HG03095 (cell line): Measurements from ENCODE around the gene PDK4.
"Not testable (repeated sequence)": the region's sequence is repeated elsewhere in the genome, so short reads cannot be mapped to it uniquely, and the experiment has no call there.

Source experiments
- ATAC-seq: cut with Tn5 transposase; IDR thresholded peaks from one replicate; pipeline ENCODE4 v1.9.1; 2021; ENCODE audit warnings: moderate library complexity; ENCODE audit not compliant: unreplicated experiment

Gene PDK4

DNA sequence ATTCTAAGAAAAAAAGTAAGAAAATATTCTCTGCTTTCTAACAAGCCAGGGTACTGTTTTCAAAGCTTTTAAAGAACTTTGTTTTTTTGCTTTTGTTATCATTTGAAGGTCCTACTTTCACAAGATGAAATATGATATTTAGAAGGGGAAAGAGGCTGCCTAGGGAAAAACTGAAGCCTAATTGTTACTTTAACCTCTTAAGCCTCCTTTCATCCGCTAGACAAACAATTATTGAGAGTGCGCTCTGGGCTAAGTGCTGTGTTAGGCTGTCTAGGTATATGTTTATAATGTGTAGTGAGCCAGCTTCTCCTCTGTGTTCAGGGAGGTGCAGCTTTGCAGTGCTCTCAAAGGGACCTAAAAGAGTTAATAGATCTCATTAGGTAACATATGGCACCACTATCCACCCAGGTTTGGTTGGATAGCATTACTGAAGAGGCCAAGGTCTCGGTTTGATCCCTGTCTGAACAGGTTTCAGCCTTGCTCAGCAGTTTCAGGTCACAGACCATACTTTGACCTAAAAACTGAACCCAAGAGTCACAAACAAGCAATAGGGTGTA is 17.9 kb downstream of the PDK4 start:
- ATAC-seq: no peak

DNA sequence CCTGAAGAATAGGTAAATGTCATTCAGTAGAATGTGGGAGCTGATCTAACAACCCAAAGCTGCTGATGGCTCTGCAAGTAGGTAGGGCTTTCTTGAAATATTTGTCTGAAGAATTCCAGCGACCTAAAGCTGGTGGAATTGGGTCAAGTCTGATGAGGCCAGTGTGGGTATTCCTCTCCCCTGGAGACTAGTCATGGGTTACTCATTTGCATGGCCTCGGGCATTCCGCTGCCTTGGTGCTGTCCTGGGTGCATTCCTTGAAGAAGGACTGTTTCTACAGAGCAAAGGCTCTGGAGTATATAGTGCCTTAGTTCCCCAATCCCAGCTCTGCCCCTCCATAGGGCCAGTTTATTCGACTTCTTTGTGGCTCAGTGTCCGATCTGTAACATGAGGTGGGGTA is 19.2 kb downstream of the PDK4 start:
- ATAC-seq: no peak

DNA sequence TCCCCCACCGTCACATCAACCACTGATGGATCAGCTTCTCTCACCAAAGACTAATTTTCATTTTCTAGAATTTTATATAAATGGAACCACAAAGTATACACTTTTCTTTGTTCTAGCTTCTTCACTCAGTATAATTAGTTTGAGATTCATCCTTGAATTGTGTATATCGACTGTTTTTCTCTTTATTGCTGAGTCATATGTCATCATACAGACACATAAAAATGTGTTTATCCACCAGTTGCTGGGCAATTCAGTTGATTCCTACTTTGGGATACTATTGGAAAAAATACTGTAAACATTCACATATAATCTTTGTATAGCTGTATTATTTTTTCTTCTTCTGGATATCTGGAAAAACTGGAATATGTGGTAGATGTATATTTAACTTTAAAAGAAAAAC is 26.6 kb downstream of the PDK4 start:
- ATAC-seq: no peak

DNA sequence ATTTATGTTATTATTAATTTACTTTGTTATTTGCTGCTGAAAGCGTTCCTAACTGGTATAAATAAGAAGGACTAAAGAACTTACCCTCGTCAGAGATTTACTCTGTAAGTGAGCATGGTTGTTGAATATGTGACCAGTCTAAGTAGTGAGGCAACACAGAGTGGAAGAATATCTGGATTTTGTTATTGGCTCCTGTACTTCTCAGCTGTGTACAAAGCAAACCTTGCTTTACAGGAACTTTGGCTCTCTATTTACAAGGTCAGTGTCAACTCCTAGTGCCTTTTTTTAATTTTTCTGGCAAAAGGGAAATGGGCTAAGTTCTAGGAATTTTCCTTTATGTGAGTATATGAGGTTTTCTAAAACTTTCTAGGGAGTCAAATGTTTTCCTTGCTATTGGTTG is 35.6 kb downstream of the PDK4 start:
- no peak for ATAC-seq

DNA sequence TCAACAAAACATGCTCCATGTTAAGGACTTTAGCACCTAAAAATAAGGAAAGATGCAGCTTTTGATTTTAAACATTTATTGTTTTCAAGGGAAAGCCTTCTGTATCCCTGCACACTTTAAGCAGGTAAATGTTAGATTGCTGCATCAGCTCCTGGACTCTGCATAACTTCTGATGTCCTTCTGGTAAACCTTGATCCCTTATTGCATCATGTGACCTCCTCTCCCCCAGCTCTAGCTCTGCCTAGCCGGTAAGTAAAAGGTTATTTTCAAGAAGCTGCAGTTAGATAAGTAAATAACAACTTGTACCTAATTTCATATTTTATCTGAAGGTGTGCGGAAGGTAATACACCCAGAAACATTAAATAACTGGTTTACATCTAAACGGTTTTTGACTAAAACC is 37.5 kb downstream of the PDK4 start:
- ATAC-seq: no peak

DNA sequence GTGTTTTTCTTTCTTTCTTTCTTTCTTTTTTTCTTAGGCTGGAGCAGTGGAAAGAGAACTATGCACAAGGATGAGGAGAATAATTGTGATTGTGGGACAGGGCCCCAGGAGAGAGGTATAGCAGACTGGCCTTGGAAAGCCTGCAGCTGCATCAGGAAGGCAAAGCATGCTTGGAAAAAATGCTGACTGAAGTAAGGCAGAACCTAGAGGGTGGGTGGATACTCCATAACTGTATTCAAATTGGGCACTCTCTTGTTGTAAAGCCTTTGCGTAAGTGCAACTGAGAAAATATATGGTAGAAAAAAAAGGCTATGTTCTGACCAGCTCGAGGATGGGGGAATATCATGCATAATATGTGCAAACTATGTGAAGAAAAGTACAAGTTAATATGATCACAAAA is 39.5 kb downstream of the PDK4 start:
- ATAC-seq: no peak

DNA sequence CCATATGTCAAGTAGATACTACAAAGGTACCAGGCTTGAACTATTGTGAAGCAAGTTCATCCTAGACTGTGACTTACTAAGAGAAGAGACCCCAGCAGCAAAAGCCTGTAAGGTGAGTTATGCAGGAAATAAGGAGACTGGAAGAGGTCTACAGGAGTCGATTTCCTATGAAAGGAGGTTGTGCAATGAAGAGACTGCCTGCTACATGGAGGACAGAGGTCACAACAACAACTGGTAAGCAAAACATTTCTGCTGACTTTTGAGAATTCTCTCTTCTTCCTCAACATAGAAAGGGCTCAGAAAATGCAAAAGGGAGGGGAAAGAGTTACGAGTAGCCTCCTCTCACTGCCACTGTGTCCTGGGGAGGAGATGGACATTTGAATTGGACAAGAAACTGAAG is 42.4 kb downstream of the PDK4 start:
- ATAC-seq: no peak

DNA sequence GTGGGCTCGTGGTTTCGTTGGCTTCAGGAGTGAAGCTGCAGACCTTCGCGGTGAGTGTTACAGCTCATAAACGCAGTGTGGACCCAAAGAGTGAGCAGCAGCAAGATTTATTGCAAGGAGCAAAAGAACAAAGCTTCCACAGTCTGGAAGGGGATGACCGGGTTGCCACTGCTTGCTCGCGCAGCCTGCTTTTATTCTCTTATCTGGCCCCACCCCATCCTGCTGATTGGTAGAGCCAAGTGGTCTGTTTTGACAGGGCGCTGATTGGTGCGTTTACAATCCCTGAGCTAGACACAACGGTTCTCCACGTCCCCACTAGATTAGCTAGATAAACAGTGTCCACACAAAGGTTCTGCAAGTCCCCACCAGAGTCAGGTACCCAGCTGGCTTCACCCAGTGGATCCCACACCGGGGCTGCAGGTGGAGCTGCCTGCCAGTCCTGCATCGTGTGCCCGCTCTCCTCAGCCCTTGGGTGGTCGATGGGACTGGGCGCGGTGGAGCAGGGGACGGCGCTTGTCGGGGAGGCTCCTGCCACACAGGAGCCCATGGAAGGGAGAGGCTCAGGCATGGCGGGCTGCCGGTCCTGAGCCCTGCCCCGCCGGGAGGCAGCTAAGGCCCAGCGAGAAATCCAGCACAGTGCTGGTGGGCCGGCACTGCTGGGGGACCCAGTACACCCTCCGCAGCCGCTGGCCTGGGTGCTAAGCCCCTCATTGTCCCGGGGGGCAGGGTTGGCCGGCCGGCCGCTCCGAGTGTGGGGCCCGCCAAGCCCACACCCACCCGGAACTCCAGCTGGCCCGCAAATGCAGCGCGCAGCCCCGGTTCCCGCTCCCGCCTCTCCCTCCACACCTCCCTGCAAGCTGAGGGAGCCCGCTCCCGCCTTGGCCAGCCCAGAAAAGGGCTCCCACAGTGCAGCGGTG is 44.0 kb downstream of the PDK4 start:
- ATAC-seq: not testable (repeated sequence)

DNA sequence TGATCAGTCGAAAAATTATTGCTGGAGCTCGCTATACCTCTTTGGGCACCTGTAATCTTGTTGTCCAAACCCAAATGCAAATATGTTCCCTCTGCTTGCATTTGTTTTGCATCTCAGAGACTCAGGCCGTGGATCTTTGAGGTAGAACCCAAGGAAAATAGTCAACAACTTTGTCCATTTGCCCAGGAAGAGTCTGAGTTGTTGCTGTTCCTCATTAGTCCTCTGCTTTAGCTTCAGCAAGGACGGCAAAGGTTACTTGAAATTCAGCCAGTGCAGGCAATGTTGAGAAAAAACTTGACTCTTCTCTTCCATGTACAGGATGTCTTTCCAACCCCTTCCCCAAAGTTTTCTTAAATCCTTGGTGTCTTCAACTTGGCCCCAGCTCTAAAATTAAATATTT is 45.8 kb downstream of the PDK4 start:
- ATAC-seq: no peak

DNA sequence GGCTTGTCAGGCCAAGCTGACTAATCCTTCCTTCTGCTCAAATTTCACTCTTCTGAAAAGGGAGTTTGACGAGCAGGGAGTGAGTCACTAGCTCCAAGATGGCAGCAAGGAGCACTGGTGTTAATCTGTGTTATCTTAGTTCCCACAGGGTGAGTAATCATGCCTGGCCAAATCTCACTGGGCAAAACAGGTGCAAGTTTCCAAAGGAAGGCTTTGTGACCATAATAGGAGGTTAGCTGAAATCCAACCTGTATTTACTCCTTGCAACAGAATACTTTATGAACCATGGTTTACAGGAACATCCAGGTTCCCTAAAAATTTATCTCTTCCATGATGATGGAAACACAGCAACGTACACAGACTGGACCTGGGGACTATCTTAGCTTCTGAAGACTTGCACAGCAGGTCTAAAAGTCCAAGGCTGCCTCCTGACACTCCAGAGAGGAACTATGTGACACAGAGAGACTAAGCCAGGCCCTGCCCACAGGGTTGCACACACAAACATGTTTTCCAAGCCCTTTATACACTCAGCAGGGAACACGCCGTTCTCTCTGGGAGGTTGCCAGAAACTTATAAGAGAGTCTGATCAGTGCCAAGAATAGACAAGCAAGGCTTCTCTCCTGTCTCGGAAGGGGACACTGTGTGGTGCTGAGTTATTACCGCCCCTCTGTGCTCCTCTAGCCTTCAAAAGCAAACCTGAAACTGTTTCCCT is 46.3 kb downstream of the PDK4 start:
- no peak for ATAC-seq

DNA sequence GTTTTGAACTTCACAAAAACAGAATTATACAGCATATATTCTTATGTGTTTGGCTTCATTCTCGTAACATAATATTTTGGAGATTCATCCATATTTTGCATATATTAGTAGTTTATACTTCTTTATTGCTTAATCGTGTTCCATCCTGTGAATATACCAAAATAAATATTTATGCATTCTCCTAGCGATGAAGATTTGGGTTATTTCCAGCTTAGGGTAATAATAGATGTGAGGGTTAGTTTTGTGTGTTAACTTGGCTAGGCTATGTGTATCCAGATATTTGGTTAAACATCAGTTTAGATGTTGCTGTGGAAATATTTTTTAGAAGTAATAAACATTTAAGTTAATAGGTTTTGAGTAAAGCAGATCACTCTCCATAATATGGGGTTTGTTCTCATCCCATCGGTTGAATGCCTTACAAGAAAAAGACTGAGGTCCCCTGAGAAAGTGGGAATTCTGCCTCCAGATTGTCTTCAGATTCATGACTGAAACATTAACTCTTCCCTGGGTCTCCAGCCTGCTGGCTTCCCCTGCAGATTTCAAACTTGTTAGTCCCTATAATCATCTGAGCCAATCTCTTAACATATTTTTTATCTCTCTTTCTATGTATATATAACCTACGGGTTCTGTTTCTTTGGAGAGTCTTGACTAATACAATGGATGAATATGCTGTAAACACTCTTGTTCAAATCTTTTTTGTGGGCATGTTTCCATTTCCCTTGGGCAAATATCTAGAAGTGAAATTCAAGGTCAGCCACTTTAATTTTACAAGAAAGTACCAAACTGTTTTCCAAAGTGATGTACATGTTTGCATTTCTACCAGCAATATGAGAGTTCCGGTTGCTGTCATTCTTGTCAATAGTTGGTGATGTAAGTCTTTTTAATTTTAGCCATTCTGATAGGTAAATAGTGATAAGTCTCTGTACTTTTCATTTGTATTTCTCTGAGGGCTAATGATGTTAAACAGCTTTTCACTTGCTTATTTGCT is 48.7 kb downstream of the PDK4 start:
- ATAC-seq: no peak

DNA sequence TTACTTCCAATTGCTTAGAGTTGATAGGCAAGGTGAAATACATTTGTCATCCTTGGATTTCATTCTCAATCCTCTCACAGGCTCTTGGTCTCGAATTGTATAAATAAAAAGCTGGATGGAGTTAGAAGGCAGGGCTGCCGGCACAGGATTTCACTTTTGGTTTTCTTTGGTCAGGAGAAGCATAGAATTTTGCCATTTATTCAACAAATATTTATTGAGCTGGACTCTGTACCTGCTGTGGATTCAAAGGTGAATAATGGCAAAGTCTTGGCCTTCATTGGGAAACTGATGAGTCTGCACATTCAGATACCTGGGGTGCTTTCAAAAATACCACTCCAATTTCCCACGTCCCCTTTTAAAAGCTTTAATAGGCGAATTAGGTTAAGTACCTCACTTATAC is 49.7 kb downstream of the PDK4 start:
- ATAC-seq: no peak

DNA sequence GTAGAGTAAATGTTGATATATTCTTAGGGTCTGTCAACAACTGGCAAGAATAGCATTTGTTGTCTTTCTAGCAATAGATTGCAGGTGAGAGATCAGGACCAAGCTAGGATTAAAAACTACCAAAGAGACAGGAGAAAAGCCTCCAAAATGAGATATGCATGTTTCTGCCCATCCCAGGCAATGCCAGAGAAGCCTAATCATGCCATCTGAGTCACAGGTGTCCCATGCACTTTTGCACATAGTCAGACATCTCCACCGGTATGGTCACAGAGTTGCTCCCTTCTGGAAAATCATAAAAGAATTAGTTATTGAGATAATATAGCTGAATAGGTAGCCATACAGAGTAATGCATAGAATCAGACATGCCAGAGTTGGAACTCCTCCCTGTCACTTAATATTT is 50.6 kb downstream of the PDK4 start:
- no peak for ATAC-seq

DNA sequence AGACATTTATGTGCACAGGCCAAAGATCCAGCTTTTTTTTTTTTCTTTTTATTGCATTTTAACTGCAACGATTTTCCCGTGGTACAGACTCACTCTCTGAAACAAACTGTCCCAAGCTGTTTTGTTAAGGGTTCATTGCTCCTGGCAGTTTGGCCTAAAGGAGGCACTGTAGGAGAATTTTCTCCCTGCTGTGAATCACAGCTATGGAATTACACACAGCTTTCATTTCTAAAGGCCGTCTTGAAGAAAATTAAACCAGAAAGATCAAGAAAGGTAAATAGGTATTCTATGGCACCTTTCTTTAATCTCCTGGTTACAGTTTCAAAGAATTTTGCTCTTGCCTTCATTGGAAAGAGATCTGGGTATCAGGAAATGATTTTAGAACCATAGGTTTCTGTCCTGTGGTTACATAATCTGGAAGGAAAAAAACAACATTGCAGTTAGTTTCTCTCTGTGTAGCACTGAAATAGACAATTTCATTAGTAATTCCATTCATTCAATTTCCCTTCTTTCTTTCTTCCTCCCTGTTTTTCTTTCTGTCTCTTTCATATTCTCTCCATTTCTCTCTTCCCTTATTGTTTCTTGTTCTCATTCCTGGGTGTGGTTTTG is 51.2 kb downstream of the PDK4 start:
- no peak for ATAC-seq

DNA sequence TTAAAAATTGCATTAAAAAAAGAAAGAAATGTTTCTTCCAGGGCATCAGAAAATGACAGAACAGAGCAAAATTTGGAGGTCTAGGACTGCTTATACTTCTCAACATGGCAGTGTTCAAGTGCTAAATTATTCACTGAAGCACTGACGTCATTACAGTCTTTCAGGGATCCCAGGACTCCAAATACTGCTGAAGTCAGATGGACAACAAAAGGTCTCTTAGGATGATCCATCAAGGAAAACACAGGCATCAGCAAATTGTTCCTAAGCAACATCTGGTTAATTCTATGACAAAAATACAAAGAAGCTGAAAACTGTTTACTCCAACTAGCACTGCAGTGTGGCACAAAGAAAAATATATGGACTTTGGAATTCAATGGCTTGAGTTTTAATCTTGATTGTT is 52.1 kb downstream of the PDK4 start:
- no peak for ATAC-seq

DNA sequence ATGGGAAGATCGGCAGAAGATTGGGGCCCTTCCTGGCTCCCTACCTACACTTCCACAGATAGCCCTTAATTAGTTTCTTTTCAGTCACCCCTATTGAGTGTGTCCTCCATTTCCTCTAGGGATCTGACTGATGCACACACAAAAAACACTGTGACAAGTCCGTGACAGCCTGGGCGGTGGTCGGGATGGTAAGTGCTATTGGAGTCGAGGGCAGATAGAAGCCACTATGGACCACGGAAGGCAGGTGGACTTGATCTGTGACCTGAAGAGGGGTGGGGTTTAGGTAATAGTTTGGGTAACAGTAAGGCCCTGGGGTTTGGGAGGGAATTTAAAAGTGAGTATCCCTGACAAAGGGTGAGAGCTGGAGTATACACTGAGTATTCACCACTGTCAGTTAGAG is 53.0 kb downstream of the PDK4 start:
- no peak for ATAC-seq

DNA sequence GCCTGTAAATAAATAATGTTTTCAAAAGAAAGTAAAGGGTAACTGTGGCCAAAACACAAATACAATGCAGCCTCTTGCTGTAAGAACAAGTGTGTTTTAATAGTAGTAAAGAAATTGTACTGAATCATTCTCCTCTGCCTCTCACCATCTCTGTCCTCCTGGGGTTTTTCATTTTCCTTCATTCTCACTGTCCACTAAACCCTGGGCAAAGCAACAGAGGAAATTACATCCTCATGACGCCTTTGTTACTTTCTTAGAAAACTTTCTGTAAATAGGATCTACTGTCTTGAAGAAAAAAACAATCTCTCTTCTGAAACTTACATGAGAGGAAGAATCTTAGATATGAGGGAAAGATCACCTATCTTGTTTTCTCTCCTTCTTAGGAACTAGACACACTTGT is 56.0 kb downstream of the PDK4 start:
- no peak for ATAC-seq

DNA sequence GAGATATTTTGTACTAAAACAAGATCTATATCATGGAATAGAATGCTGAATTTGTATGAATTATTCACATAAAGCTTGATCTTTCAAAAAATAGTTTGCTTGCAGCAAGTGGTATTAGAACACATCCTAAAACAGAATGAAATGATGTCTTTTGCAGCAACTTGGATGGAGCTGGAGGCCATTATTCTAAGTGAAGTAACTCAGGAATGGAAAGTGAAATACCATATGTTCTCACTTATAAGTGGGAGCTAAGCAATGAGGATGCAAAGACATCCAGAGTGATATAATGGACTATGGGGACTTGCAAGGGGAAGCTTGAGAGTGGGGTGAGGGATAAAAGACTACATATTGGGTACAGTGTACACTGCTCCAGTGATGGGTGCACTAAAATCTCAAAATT is 56.9 kb downstream of the PDK4 start:
- no peak for ATAC-seq

DNA sequence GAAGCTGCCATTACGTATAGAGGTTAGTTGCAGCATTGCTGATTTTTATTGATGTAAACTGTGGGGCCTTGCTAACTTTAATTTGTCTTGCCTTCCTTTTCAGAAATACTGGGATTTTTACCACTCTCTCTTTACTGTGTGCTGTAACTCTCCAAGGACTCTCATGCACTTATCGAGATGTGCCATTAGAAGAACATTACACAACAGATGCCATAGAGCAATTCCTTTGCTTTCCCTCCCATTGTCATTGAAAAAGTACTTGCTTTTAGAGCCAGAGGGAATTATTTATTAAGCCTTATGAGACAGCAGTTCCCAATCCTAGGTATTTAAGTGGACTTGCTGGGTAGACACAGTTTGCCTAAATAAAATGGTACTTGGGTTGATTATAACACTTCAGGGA is 58.8 kb downstream of the PDK4 start:
- ATAC-seq: no peak

DNA sequence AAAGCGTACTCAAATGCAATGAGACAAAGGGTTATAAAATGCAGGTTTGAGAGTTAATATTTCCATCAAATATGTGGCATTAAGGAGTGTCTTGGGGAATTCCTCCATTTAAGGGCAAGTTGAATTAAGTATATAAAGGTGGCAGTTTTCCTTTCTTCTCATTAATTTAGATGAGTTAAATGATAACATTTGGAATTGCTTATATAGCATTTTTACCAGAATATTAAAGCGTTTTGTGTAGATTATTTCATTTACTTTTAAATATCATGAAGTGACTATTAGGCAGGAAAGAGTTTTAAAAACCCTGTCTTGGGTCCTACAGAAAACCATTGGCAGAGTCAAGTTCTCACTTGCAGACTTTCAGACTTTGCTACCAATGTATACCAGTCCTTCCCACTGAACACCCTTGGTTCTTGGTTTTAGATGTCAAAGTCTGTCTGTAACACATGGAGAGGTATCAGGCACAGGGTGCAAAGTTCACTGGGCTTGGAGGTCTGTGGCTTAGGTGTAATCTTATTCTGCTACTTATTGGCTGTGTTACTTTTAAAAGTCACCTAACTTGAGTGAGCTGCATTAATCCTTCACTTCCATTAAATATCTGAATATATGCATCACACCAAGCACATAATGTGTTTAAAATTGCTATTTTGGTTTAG is 59.5 kb downstream of the PDK4 start:
- no peak for ATAC-seq
